22Rv1 (cell line): ENCODE data around the gene ADAMTS9.

Source experiments
- H3K27ac ChIP-seq: fragments of 450-650 bp; 2 replicates; pipeline ENCODE4 v1.5.1; 2017
- CTCF ChIP-seq: fragments of 450-650 bp; IDR thresholded peaks from 2 replicates; pipeline ENCODE4 v1.5.1; 2017; ENCODE audit warnings: mild to moderate bottlenecking
- ZFX ChIP-seq: fragments of 450-650 bp; IDR thresholded peaks from 2 replicates; pipeline ENCODE4 v1.6.1; 2017; ENCODE audit warnings: antibody characterized with exemption, borderline replicate concordance

ADAMTS9 gene

GRCh38 chr3:64575211-64575844, 112.5 kb downstream of the ADAMTS9 start:
- no peak overlapping the region for H3K27ac ChIP-seq
- TF ChIP-seq CTCF (peak; percentile 73), ZFX (no peak)

GRCh38 chr3:64574194-64574593, 113.6 kb downstream of the ADAMTS9 start:
- H3K27ac ChIP-seq: no peak overlapping the region
- TF ChIP-seq CTCF (no peak), ZFX (no peak)

- no peak for TF ChIP-seq ZFX
- TF ChIP-seq CTCF: no peak
- H3K27ac ChIP-seq: no peak overlapping the region
These were observed 115.8 kb downstream of the ADAMTS9 start for GRCh38 chr3:64571982-64572381.

GRCh38 chr3:64568895-64569517, 118.8 kb downstream of the ADAMTS9 start:
- no peak for TF ChIP-seq ZFX
- no peak for TF ChIP-seq CTCF
- no peak overlapping the region for H3K27ac ChIP-seq

DNA sequence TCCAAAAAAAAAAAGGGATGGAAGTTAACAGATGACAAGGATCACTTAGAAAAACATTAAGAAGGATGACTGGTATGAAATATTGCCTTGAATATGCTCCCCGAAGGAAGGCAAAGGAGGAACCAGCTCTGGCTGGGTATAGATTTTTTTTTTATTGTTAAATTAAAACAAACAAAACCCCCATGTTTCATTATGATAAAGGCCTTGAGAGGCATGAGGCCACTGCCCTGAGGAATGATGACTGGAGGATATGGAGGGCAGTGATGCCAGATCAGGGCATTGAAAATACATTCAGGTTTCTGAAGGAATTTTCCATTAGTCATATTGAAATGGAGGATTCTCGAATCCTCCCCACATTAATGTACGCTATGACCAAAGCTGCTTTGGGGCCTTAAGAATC, 120.9 kb downstream of the ADAMTS9 start:
- TF ChIP-seq ZFX (no peak), CTCF (no peak)
- no peak overlapping the region for H3K27ac ChIP-seq

DNA sequence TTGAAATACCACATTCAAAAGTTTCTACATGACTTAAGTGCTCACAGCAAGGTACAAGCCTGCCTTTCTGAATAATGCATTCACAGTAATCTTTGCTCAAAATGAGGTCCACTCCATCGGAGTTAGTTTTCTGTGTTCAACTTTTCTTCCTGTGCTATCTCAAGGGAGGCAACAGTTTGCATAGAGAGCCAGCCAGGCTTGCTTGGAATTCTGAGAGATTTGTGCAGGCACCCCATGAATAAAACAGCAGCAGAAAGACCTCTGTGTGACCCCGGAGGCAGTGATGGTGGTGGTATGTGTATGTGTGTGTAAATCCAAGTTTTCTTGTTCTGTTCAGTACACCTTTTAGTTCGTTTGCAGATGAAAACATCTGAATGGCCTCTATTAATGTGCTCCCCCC, 124.0 kb downstream of the ADAMTS9 start:
- no peak for TF ChIP-seq ZFX
- no peak for TF ChIP-seq CTCF
- no peak overlapping the region for H3K27ac ChIP-seq

- TF ChIP-seq ZFX (no peak), CTCF (no peak)
- H3K27ac ChIP-seq: no peak overlapping the region
These were observed 125.9 kb downstream of the ADAMTS9 start for GRCh38 chr3:64561868-64562267.
